AG20443 (cell line): ENCODE data around the gene MRPS5.
"Not testable (repeated sequence)": the region's sequence is repeated elsewhere in the genome, so short reads cannot be mapped to it uniquely, and the experiment has no call there.

ENCODE experiments used
- DNase-seq: peaks from one replicate; pipeline ENCODE4 v3.0.0; 2012; ENCODE audit warnings: low spot score, mixed read lengths

The MRPS5 gene

GRCh38 chr2:95047629-95048510 lies 73.7 kb downstream of the MRPS5 start:
- no peak for DNase-seq

- no peak for DNase-seq
These were observed 75.1 kb downstream of the MRPS5 start for GRCh38 chr2:95046371-95047112.

- no peak for DNase-seq
These were observed 77.0 kb downstream of the MRPS5 start for GRCh38 chr2:95044601-95045000.

- peak; percentile 95 for DNase-seq
These were observed 78.1 kb downstream of the MRPS5 start for GRCh38 chr2:95043300-95044093.

- DNase-seq = no peak
These were observed 78.9 kb downstream of the MRPS5 start for GRCh38 chr2:95042472-95043271.

GRCh38 chr2:95041824-95042442 lies 79.7 kb downstream of the MRPS5 start:
- no peak for DNase-seq

GRCh38 chr2:95041060-95041823 lies 80.4 kb downstream of the MRPS5 start:
- no peak for DNase-seq

- no peak for DNase-seq
These were observed 81.2 kb downstream of the MRPS5 start for GRCh38 chr2:95040426-95040825.

GRCh38 chr2:95039978-95040377 lies 81.6 kb downstream of the MRPS5 start:
- no peak for DNase-seq

- DNase-seq = no peak
These were observed 82.2 kb downstream of the MRPS5 start for GRCh38 chr2:95039363-95039762.

GRCh38 chr2:95038635-95039298 lies 82.8 kb downstream of the MRPS5 start:
- DNase-seq = no peak

GRCh38 chr2:95037841-95038585 lies 83.6 kb downstream of the MRPS5 start:
- DNase-seq = not testable (repeated sequence)

GRCh38 chr2:95037384-95037839 lies 84.2 kb downstream of the MRPS5 start:
- no peak for DNase-seq

GRCh38 chr2:95036596-95037383 lies 84.8 kb downstream of the MRPS5 start:
- no peak for DNase-seq
